Stimulated activated CD4-positive, alpha-beta T cell treated with anti-CD3 and anti-CD28 coated beads, TNF-alpha, amount 100 ng/mL, for 1 hour (primary cell): Measurements from ENCODE around the gene ETDA.
"Not testable (repeated sequence)": the region's sequence is repeated elsewhere in the genome, so short reads cannot be mapped to it uniquely, and the experiment has no call there.

Experiments used
- DNase-seq, 3 donors: peaks; one replicate each; pipeline ENCODE4 v3.0.0-alpha.2; 2020; ENCODE audit warnings: low read depth in 3 of 3, low spot score in 1 of 3

ETDA gene

DNA sequence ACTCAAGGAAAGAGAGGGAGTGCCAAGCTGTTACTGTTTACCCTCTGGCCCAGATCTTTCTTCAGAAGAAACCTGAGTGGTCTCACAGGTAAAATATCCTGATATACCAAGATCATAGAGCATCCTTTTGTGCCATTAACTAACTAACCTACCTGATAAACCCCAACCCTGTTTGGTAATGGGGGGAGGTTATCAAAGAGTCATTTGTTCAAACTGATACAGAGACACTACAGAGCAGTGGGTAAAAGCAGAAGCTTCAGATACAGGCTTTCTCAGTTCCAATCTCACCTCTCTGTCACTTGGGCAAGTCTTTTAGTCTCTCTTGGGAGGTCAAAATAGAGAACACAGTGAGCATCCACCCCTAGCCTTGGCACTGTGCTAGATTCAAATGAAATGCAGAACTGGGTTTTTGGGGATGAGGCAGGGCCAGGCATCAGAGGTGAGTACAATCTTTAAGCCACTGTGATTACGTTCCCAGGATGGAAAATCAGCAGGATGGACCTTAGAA lies at the start of gene ETDA:
Gene ETDA (plus strand): TSS at position 51 of the 508 bp plus-strand sequence. CDS start 1,216 bp downstream, outside the sequence.
- not testable (repeated sequence) for DNase-seq

DNA sequence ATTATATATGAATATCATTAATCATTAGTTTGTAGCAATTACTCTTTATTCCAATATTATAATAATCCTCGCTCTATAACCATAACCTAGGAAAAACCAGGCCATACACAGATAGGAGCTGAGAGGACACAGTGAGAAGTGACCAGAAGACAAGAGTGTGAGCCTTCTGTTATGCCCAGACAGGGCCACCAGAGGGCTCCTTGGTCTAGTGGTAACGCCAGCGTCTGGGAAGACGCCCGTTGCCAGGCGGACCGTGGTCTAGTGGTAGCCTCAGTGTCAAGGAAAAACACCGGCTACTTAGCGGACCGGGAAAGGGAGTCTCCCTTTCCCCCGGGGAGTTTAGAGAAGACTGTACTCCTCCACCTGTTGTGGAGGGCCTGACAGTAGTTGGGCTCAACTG lies 45.4 kb upstream of the ETDA start:
- DNase-seq: peak in 1 of 3 donors; percentile 4

GRCh38 chrX:135213200-135213844 lies 38.5 kb upstream of the ETDA start:
- DNase-seq: no peak

- not testable (repeated sequence) for DNase-seq
Observed at GRCh38 chrX:135245989-135246388, 5.9 kb upstream of the ETDA start.

DNA sequence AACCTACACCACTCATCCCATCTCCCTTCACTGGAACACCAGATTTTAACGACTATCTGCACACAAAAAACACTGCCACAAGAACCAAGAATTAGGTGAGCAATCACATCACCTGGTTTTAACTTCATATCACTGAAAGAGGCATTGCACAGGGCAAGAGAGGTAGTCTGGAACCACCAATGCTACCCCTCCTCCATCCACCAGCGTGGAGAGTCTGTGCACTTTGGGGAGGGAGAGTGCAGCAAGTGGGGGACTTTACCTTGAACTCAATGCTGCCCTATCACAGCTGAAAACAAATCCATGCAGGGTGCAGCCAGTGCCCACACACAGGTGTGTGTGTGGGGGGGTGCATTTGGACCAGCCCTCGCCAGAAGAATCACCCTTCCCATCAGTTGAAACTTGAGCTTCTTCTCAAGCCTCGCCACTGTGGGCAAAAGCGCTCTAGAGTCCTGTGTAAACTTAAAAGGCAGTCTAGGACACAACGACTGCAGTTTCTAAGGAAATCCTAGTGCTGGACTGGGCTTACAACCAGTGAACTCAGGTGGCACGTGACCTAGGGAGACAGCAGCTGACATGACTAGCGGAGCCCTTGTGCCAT lies 4.3 kb downstream of the ETDA start:
- DNase-seq: not testable (repeated sequence)

DNA sequence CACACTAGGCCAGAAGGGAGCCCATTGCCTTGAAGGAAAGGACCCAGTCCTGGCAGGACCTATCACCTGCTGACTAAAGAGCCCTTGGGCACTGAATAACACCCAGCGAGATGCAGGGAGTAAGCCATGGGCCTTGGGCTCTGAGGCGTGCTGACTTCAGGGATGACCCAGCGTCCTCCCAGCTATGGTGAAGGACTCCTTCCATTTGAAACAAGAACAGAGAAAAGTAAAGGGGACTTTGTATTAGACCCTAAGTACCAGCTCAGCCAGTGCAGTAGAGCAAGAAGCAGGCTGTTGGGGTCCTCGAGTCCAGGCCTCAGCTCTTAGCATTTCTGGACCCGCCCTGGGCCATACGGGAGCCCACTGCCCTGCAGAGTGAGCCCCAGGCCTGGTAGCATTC lies 5.1 kb downstream of the ETDA start:
- no peak for DNase-seq

- DNase-seq: no peak
Observed at GRCh38 chrX:135257469-135257868, 5.6 kb downstream of the ETDA start.

DNA sequence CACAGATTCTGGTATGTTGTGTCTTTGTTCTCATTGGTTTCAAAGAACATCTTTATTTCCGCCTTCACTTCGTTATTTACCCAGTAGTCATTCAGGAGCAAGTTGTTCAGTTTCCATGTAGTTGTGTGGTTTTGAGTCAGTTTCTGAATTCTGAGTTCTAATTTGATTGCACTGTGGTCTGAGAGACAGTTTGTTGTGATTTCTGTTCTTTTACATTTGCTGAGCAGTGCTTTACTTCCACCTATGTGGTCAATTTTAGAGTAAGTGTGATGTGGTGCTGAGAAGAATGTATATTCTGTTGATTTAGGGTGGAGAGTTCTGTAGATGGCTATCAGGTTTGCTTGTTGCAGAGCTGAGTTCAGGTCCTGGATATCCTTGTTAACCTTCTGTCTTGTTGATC lies 9.1 kb downstream of the ETDA start:
- not testable (repeated sequence) for DNase-seq

DNA sequence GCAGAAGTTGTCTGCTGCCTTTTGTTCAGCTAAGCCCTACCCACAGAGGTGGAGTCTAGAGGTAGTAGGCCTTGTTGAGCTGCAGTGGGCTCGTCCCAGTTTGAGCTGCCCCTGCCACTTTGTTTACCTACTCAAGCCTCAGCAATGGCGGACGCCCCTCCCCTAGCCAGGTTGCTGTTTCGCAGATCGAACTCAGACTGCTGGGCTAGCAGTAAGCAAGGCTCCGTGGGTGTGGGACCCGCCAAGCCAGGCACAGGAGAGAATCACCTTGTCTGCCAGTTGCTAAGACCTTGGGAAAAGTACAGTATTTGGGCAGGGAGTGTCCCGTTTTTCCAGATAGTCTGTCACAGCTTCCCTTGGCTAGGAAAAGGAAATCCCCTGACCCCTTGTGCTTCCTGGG lies 11.5 kb downstream of the ETDA start:
- DNase-seq: not testable (repeated sequence)

DNA sequence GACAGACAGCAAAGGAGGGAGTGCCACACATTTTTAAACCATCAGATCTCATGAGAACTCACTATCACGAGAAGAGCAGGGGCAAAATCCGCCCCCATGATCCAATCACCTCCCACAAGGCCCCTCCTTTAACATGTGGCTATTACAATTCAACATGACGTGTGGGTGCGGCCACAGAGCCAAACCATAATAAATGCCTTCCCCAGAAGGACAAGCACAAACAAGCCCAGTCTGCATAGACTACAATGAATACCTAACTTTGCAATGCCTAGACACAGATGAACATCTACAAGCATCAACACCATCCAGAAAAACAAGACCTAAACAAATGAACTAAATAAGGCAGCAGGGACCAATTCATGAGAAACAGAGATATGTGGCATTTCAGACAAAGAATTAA lies 12.3 kb downstream of the ETDA start:
- DNase-seq: no peak

DNA sequence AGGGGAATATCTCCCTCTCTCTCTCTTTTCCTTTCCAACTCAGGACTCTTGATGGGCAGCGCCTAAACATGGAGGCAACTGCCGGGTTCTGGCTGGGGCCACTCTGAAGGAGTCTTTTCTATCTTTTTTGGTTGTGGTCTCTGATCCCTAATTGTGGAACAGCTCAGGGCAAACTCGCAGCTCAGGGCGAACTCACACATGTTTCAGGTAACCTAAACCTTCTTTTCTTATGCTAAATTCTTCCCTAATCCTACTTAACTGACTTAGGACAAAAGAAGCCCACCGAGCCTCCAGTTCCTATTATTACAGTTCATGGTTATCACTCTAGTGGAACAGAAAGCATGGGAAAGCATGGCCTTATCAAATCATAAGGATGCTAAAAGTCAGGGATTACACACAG lies 21.3 kb downstream of the ETDA start:
- DNase-seq: no peak

GRCh38 chrX:135275973-135276372 lies 24.1 kb downstream of the ETDA start:
- DNase-seq: no peak

GRCh38 chrX:135287266-135287823 lies 35.5 kb downstream of the ETDA start:
- no peak for DNase-seq

GRCh38 chrX:135295238-135295943 lies 43.5 kb downstream of the ETDA start:
- DNase-seq: peak in 2 of 3 donors; percentile 22 to 38

GRCh38 chrX:135295944-135296305 lies 44.1 kb downstream of the ETDA start:
- no peak for DNase-seq

GRCh38 chrX:135302269-135302873 lies 50.5 kb downstream of the ETDA start:
- DNase-seq: no peak
